Cardiac muscle cell (in vitro differentiated cells and primary cell): ENCODE measurements around the gene COL27A1. TPM values are rescaled to one million over a fixed set of nuclear protein-coding genes. Genes with fewer than 3 reads are reported as not detected.

ENCODE experiments used
- DNase-seq, 2 donors: peaks; one replicate each; pipeline versions ENCODE4 v3.0.0 to v3.0.0-alpha.2; 2010 to 2017; ENCODE audit warnings: low read depth in 1 of 2, low spot score in 1 of 2
- H3K27ac ChIP-seq: fragments of 200-600 bp; sonication (generic); 2 replicates; pipeline ENCODE4 v1.5.1; 2016
- H3K27me3 ChIP-seq: fragments of 200-600 bp; sonication (generic); 2 replicates; pipeline ENCODE4 v1.6.0; 2016; ENCODE audit warnings: control low read depth
- H3K36me3 ChIP-seq: fragments of 200-600 bp; sonication (generic); 2 replicates; pipeline ENCODE4 v1.5.1; 2016; ENCODE audit warnings: control low read depth
- H3K4me1 ChIP-seq: fragments of 200-600 bp; sonication (generic); 2 replicates; pipeline ENCODE4 v1.8.1; 2017; ENCODE audit warnings: low read depth, mild to moderate bottlenecking, mixed run types
- H3K4me3 ChIP-seq: fragments of 200-600 bp; sonication (generic); 2 replicates; pipeline ENCODE4 v1.5.1; 2016; ENCODE audit warnings: mild to moderate bottlenecking
- H3K9me3 ChIP-seq: fragments of 200-600 bp; sonication (generic); 2 replicates; pipeline ENCODE4 v1.5.1; 2017; ENCODE audit warnings: low read depth, mild to moderate bottlenecking, control low read depth
- polyA plus RNA-seq: library from polyadenylated mRNA; unstranded; fragments of >200 nt; fragmentation: Nextera tagmentation; extraction: Ambion mirVana; gene quantifications from 2 replicates; pipeline ENCODE4 v1.2.1, GENCODE V29; 2016
- total RNA-seq: library from RNA; depleted of rRNA; stranded (reverse); fragments of >200 nt; gene quantifications from 2 replicates; pipeline ENCODE4 v1.2.3, GENCODE V29; 2016
- TF ChIP-seq, protein P1 (sequence below): IDR thresholded peaks from 2 replicates; pipeline ENCODE4 v1.5.1; 2012; ENCODE audit warnings: low read depth, mild to moderate bottlenecking, low read length

The COL27A1 gene
- total and polyA plus RNA-seq, 2 experiments from 2014 or later, result 12.2 to 19.2 TPM

DNA sequence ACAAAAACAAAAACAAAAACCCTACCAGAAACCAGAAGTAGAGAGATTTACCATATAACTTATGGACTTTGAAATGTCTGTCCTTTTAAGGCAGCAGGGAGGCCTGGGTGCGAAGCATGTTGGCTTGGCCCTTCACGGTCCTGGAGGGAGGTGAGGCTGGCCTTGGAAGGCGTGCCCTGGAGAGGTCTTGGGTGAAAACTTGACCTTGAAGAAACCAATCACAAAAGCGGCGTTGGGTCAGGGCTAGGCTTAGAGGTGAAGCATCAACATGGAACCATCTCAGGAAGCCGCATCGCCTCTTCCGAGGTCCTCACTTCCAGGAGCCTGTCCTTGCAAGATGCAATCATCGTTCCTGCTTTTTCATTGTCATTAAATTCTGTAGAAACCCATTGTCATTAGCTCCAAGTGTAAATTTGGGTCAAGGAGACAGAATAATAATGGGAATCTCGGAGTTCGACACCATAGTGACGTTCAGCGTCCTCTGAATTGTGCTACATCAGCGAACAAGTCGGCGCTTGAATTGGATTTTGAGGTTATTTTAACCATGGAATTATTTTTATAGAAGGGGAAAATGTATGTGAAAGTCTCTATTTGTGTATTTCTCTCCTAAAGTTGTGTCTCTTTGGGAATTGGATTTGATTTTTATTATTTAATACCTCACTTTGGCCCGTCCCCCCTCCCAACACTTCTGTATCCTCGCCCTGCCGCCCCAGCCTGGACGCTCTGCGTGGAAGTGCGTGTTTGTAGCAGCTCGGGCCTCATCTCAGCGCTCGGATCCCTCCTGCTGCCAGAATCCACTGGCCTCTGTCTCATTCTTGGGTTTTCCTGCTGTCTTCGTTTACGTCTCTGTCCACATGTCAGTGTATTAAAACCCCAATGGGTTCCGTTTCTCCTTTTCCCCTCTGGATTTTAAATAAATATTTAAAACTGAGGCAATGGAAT is 156.5 kb downstream of the COL27A1 start:
- DNase-seq, result no peak
- Histone ChIP-seq H3K27ac (no peak overlapping the region), H3K4me3 (no peak overlapping the region), H3K9me3 (no peaks in the 10 kb centered on the region), H3K4me1 (no peaks in the 10 kb centered on the region), H3K27me3 (no peaks in the 10 kb centered on the region), H3K36me3 (no peaks in the 10 kb centered on the region)
- TF ChIP-seq, protein P1, sequence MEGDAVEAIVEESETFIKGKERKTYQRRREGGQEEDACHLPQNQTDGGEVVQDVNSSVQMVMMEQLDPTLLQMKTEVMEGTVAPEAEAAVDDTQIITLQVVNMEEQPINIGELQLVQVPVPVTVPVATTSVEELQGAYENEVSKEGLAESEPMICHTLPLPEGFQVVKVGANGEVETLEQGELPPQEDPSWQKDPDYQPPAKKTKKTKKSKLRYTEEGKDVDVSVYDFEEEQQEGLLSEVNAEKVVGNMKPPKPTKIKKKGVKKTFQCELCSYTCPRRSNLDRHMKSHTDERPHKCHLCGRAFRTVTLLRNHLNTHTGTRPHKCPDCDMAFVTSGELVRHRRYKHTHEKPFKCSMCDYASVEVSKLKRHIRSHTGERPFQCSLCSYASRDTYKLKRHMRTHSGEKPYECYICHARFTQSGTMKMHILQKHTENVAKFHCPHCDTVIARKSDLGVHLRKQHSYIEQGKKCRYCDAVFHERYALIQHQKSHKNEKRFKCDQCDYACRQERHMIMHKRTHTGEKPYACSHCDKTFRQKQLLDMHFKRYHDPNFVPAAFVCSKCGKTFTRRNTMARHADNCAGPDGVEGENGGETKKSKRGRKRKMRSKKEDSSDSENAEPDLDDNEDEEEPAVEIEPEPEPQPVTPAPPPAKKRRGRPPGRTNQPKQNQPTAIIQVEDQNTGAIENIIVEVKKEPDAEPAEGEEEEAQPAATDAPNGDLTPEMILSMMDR, result no peak

- Histone ChIP-seq H3K27me3 (no peaks in the 10 kb centered on the region), H3K4me1 (no peaks in the 10 kb centered on the region), H3K9me3 (no peaks in the 10 kb centered on the region), H3K4me3 (no peak overlapping the region), H3K27ac (no peak overlapping the region), H3K36me3 (no peaks in the 10 kb centered on the region)
- TF ChIP-seq, protein P1, result no peak
- DNase-seq, result no peak
Observed at GRCh38 chr9:114312513-114312875, 157.2 kb downstream of the COL27A1 start.

DNA sequence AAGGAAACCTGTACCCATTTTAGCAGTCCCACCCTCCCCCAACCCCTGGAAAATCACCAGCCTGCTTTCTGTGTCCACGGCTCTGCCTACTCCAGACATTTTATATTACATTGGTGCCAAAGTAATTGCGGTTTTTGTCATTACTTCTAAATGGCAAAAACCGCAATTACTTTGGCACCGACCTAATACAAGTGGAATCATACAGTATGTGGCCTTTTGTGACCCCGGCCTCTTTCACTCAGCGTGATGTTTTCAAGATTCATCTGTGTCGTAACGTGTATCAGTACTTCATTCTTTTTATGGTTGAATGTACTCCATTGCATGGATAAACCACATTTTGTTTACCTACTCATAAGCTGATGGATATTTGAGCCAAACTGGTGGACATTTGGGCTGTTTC is 157.8 kb downstream of the COL27A1 start:
- Histone ChIP-seq H3K4me1 (no peaks in the 10 kb centered on the region), H3K27ac (no peak overlapping the region), H3K9me3 (no peaks in the 10 kb centered on the region), H3K4me3 (no peak overlapping the region), H3K27me3 (no peaks in the 10 kb centered on the region), H3K36me3 (no peaks in the 10 kb centered on the region)
- TF ChIP-seq, protein P1, result no peak
- DNase-seq, result no peak

DNA sequence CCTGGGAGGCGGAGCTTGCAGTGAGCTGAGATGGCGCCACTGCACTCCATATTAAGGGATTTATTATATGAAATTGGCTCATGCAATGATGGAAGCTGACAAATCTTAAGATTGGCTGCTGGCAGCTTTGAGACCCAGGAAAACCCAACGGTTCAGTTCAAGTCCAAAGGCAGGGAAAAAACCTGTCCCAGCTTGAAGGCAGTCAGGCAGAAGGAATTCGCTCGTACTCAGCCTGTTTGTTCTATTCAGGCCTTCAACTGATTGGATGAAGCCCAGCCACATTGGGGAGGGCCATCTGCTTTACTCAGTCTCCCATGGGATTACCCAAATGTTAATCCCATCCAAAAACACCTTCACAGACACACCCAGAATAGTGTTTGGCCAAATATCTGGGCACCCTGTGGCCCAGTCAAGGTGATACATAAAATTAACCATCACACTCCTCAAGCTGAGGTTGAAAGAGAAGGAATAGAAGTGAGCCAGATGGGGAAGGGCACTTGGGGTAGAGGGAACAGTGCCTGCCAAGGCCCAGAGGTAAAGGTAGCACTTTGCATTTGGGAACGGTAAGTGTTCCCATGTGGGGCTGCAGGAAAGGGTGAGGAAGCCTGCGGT is 159.0 kb downstream of the COL27A1 start:
- Histone ChIP-seq H3K9me3 (no peaks in the 10 kb centered on the region), H3K36me3 (no peaks in the 10 kb centered on the region), H3K4me3 (no peak overlapping the region), H3K27me3 (no peaks in the 10 kb centered on the region), H3K27ac (no peak overlapping the region), H3K4me1 (no peaks in the 10 kb centered on the region)
- no peak for DNase-seq
- TF ChIP-seq, protein P1, result no peak

GRCh38 chr9:114314881-114315722 is 159.8 kb downstream of the COL27A1 start:
- Histone ChIP-seq H3K9me3 (no peaks in the 10 kb centered on the region), H3K27ac (no peak overlapping the region), H3K27me3 (no peaks in the 10 kb centered on the region), H3K4me1 (no peaks in the 10 kb centered on the region), H3K4me3 (no peak overlapping the region), H3K36me3 (no peaks in the 10 kb centered on the region)
- no peak for DNase-seq
- TF ChIP-seq, protein P1, result no peak
